HepG2 (cell line): ENCODE results near the gene SH3GL1. TPM values are rescaled to one million over a fixed set of nuclear protein-coding genes. Genes with fewer than 3 reads are reported as not detected.

Experiments used
- CBX2 ChIP-seq, 2 experiments: fragments of 200-600 bp in 1 of 2; sonication (generic); formaldehyde crosslinking in 1 of 2; IDR thresholded peaks; 2 replicates each; pipeline versions ENCODE4 v1.7.0 to v1.8.1; 2018 to 2022; ENCODE audit warnings: low read depth in 2 of 2, low read length in 1 of 2, mild to moderate bottlenecking in 1 of 2, missing genetic modification reagents in 1 of 2
- FOXO1 ChIP-seq: sonication (generic); formaldehyde crosslinking; IDR thresholded peaks from 2 replicates; pipeline ENCODE4 v1.4.0; 2020; ENCODE audit warnings: missing genetic modification reagents
- GATAD2A ChIP-seq: IDR thresholded peaks from 2 replicates; pipeline ENCODE4 v1.6.1; 2016
- IKZF1 ChIP-seq: fragments of 450-650 bp; IDR thresholded peaks from 2 replicates; pipeline ENCODE4 v1.7.1; 2016
- MIER2 ChIP-seq: IDR thresholded peaks from 2 replicates; pipeline ENCODE4 v1.6.1; 2016; ENCODE audit warnings: missing biosample characterization, missing genetic modification reagents
- MIXL1 ChIP-seq: IDR thresholded peaks from 2 replicates; pipeline ENCODE4 v1.6.1; 2016
- NCOA2 ChIP-seq: sonication (generic); formaldehyde crosslinking; IDR thresholded peaks from 2 replicates; pipeline ENCODE4 v1.8.0; 2022; ENCODE audit warnings: inconsistent platforms
- NFKBIZ ChIP-seq: IDR thresholded peaks from 2 replicates; pipeline ENCODE4 v1.6.1; 2018; ENCODE audit warnings: missing genetic modification reagents, missing compliant biosample characterization
- PAF1 ChIP-seq: IDR thresholded peaks from 2 replicates; pipeline ENCODE4 v1.6.1; 2016; ENCODE audit warnings: missing genetic modification reagents, missing compliant biosample characterization
- POGZ ChIP-seq: sonication (generic); formaldehyde crosslinking; IDR thresholded peaks from 2 replicates; pipeline ENCODE4 v1.4.0; 2020; ENCODE audit warnings: mild to moderate bottlenecking, missing genetic modification reagents
- RELA ChIP-seq: sonication (generic); formaldehyde crosslinking; IDR thresholded peaks from 2 replicates; pipeline ENCODE4 v1.4.0; 2020; ENCODE audit warnings: missing genetic modification reagents
- TP53 ChIP-seq: sonication (generic); formaldehyde crosslinking; conservative IDR thresholded peaks from 2 replicates; pipeline ENCODE4 v1.4.0; 2020; ENCODE audit warnings: missing genetic modification reagents
- YEATS4 ChIP-seq: sonication (generic); formaldehyde crosslinking; IDR thresholded peaks from 2 replicates; pipeline ENCODE4 v1.4.0; 2020; ENCODE audit warnings: missing genetic modification reagents, borderline replicate concordance
- ZBTB20 ChIP-seq: sonication (generic); formaldehyde crosslinking; IDR thresholded peaks from 2 replicates; pipeline ENCODE4 v1.8.1; 2023; ENCODE audit warnings: missing genetic modification reagents, low read depth, mild to moderate bottlenecking, borderline replicate concordance
- ZBTB43 ChIP-seq: sonication (generic); formaldehyde crosslinking; conservative IDR thresholded peaks from 2 replicates; pipeline ENCODE4 v1.4.0; 2020; ENCODE audit warnings: missing genetic modification reagents
- ZNF17 ChIP-seq: sonication (generic); formaldehyde crosslinking; IDR thresholded peaks from 2 replicates; pipeline ENCODE4 v1.5.0; 2020; ENCODE audit warnings: mild to moderate bottlenecking, missing genetic modification reagents
- ZNF263 ChIP-seq: sonication (generic); formaldehyde crosslinking; IDR thresholded peaks from 2 replicates; pipeline ENCODE4 v1.4.0; 2020; ENCODE audit warnings: missing genetic modification reagents
- ZNF354B ChIP-seq: sonication (generic); formaldehyde crosslinking; IDR thresholded peaks from 2 replicates; pipeline ENCODE4 v1.8.0; 2022; ENCODE audit warnings: mild to moderate bottlenecking, missing genetic modification reagents
- ZNF552 ChIP-seq: sonication (generic); formaldehyde crosslinking; IDR thresholded peaks from 2 replicates; pipeline ENCODE4 v1.9.0; 2022; ENCODE audit warnings: missing genetic modification reagents, mild to moderate bottlenecking, borderline replicate concordance
- ZNF891 ChIP-seq: sonication (generic); formaldehyde crosslinking; IDR thresholded peaks from 2 replicates; pipeline ENCODE4 v1.5.0; 2020; ENCODE audit warnings: mild to moderate bottlenecking, missing genetic modification reagents
- polyA plus RNA-seq, 8 experiments: library from polyadenylated mRNA; depleted of rRNA in 3 of 8; stranded (reverse) in 7 of 8; unstranded in 1 of 8; fragments of >200 nt; fragmentation: Illumina TruSeq in 4 of 8; extraction: Trizol in 4 of 8; gene quantifications; 2 replicates each; pipeline versions ENCODE4 v1.2.1 to v1.2.3, GENCODE V29; 2011 to 2016; ENCODE audit warnings: low read depth in 4 of 8, missing spikeins in 1 of 8, mixed read lengths in 1 of 8; ENCODE audit not compliant: insufficient read depth in 1 of 8
- total RNA-seq, 5 experiments: library from RNA; depleted of rRNA; stranded (reverse); fragments of >200 nt; fragmentation: Illumina TruSeq; extraction: Trizol; gene quantifications; 2 replicates each; pipeline ENCODE4 v1.2.3, GENCODE V29; 2016; ENCODE audit warnings: low read depth in 1 of 5
- TF ChIP-seq, protein P1 (sequence below): sonication (generic); formaldehyde crosslinking; IDR thresholded peaks from 2 replicates; pipeline ENCODE4 v1.4.0; 2020; ENCODE audit warnings: mild to moderate bottlenecking, missing genetic modification reagents
- TF ChIP-seq, protein P2 (sequence below), 2 experiments: sonication (generic) in 1 of 2; formaldehyde crosslinking in 1 of 2; IDR thresholded peaks; 2 replicates each; pipeline versions ENCODE4 v1.4.0 to v1.6.1; 2016 to 2020; ENCODE audit warnings: borderline replicate concordance in 1 of 2, low read depth in 1 of 2, mild to moderate bottlenecking in 1 of 2, missing genetic modification reagents in 1 of 2
- TF ChIP-seq, protein P3 (sequence below): conservative IDR thresholded peaks from 2 replicates; pipeline ENCODE4 v1.6.1; 2018; ENCODE audit warnings: missing genetic modification reagents

The SH3GL1 gene
- total and polyA plus RNA-seq, 2 of the 13 experiments (the other 11 are each of a cell fraction or from before 2014, with no cell fraction given): 33.0 to 45.1 TPM

DNA sequence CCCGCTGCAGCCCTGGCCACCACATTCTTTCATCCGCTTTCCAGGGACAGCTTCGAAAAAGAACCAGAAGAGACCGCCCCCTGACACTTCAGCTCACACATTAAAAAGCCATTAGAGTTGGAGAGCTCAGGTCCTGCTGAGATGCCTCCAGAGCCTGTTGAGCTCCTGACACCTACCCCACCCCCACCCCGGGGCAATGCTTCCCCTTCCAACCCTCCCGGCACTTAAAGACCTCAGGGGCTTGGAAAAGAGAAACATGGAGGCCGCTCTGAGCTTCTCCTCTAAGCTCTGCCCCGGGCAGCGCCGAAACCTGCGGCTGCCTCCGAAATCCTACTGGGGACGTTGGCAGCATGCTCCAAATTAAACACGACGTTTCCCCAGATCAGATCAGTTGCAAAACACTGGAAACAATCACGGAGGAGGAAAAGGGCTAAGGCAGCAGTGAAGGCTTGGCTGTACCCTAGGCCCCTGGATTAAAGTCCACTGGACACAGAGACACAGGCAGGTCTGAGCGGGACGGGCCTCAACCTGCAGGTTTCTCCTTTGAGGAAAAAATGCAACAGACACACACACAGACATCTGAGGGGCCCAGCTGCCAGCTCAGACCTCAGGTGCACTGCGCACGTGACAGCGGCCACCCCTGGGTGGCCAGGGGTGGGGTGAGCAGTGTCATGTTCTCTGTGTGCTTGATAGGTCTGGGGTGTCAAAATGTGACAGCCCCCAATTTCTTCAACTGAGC, 9.6 kb downstream of the SH3GL1 start (continued):
- TF ChIP-seq ZNF354B (CRISPR knock-in tag) (no peak), ZNF891 (CRISPR knock-in tag) (no peak), POGZ (CRISPR knock-in tag) (peak; percentile 37; the same call in 1 of the 2 replicates), ZNF552 (no peak), NCOA2 (CRISPR knock-in tag) (peak; percentile 53), FOXO1 (CRISPR knock-in tag) (no peak; the same call in 1 of the 2 replicates), ZNF263 (peak; percentile 46; the same call in 1 of the 2 replicates), ZBTB43 (CRISPR knock-in tag) (peak; percentile 70), CBX2 (IDR thresholded peaks at IDR 0.05; ENCODE audit: low read depth, low read length) (no peak), CBX2 (CRISPR knock-in tag; IDR thresholded peaks at IDR 0.05; ENCODE audit: low read depth) (no peak), MIER2 (CRISPR knock-in tag) (no peak; the same call in 1 of the 2 replicates), ZBTB20 (CRISPR knock-in tag) (no peak), IKZF1 (no peak), GATAD2A (CRISPR knock-in tag) (peak; percentile 93), ZNF17 (no peak), TP53 (CRISPR knock-in tag) (no peak), MIXL1 (peak; percentile 79; the same call in 1 of the 2 replicates), PAF1 (no peak), YEATS4 (peak; percentile 83), RELA (CRISPR knock-in tag) (0 out of 2 replicates have a peak, but pooled peaks have one; percentile 30), NFKBIZ (peak; percentile 71; the same call in 1 of the 2 replicates)
- TF ChIP-seq, protein P1, sequence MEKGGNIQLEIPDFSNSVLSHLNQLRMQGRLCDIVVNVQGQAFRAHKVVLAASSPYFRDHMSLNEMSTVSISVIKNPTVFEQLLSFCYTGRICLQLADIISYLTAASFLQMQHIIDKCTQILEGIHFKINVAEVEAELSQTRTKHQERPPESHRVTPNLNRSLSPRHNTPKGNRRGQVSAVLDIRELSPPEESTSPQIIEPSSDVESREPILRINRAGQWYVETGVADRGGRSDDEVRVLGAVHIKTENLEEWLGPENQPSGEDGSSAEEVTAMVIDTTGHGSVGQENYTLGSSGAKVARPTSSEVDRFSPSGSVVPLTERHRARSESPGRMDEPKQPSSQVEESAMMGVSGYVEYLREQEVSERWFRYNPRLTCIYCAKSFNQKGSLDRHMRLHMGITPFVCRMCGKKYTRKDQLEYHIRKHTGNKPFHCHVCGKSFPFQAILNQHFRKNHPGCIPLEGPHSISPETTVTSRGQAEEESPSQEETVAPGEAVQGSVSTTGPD: no peak
- TF ChIP-seq, protein P2, sequence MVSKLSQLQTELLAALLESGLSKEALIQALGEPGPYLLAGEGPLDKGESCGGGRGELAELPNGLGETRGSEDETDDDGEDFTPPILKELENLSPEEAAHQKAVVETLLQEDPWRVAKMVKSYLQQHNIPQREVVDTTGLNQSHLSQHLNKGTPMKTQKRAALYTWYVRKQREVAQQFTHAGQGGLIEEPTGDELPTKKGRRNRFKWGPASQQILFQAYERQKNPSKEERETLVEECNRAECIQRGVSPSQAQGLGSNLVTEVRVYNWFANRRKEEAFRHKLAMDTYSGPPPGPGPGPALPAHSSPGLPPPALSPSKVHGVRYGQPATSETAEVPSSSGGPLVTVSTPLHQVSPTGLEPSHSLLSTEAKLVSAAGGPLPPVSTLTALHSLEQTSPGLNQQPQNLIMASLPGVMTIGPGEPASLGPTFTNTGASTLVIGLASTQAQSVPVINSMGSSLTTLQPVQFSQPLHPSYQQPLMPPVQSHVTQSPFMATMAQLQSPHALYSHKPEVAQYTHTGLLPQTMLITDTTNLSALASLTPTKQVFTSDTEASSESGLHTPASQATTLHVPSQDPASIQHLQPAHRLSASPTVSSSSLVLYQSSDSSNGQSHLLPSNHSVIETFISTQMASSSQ (IDR thresholded peaks at IDR 0.05; ENCODE audit: low read depth): no peak
- TF ChIP-seq, protein P2 (CRISPR knock-in tag; IDR thresholded peaks at IDR 0.05; ENCODE audit: borderline replicate concordance): no peak
- TF ChIP-seq, protein P3, sequence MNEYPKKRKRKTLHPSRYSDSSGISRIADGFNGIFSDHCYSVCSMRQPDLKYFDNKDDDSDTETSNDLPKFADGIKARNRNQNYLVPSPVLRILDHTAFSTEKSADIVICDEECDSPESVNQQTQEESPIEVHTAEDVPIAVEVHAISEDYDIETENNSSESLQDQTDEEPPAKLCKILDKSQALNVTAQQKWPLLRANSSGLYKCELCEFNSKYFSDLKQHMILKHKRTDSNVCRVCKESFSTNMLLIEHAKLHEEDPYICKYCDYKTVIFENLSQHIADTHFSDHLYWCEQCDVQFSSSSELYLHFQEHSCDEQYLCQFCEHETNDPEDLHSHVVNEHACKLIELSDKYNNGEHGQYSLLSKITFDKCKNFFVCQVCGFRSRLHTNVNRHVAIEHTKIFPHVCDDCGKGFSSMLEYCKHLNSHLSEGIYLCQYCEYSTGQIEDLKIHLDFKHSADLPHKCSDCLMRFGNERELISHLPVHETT (CRISPR knock-in tag): peak; percentile 64; the same call in 1 of the 2 replicates
